Body of pancreas (tissue), 4 donors: ENCODE measurements around the gene CEACAM16. TPM values are rescaled to one million over a fixed set of nuclear protein-coding genes. Genes with fewer than 3 reads are reported as not detected.

ENCODE experiments used
- ATAC-seq: fragments of 150-250 bp; one replicate; pipeline ENCODE4 v1.9.1; 2016
- DNase-seq, 4 donors: peaks; one replicate each; pipeline ENCODE4 v3.0.0-alpha.2; 2019
- H3K27ac ChIP-seq, 4 donors: fragments of 200-600 bp; sonication (generic); 1 replicate in 3 of 4; 2 replicates in 1 of 4; pipeline versions ENCODE4 v1.5.1 to v1.6.1; 2016 to 2019; ENCODE audit warnings: mild to moderate bottlenecking in 1 of 4, mixed read lengths in 1 of 4, moderate library complexity in 1 of 4
- H3K27me3 ChIP-seq, 2 donors: fragments of 200-600 bp; sonication (generic); one replicate each; pipeline ENCODE4 v1.6.0; 2016; ENCODE audit warnings: mild to moderate bottlenecking in 1 of 2
- H3K36me3 ChIP-seq, 2 donors: fragments of 200-600 bp; sonication (generic); replicated peaks in 1 of 2; 2 replicates each; pipeline ENCODE4 v1.5.1; 2016; ENCODE audit warnings: low read depth in 2 of 2; ENCODE audit not compliant: insufficient read depth in 1 of 2
- H3K4me1 ChIP-seq: fragments of 200-600 bp; sonication (generic); one replicate; pipeline ENCODE4 v1.6.0; 2016
- H3K4me3 ChIP-seq, 2 donors: fragments of 200-600 bp; sonication (generic); 1 replicate in 1 of 2; 2 replicates in 1 of 2; pipeline ENCODE4 v1.5.1; 2016 to 2019
- H3K9me3 ChIP-seq, 3 donors: fragments of 200-600 bp; sonication (generic); 1 replicate in 2 of 3; 2 replicates in 1 of 3; pipeline ENCODE4 v1.5.1; 2016
- POLR2A ChIP-seq, 3 donors: fragments of 450-650 bp; IDR thresholded peaks; one replicate each; pipeline ENCODE4 v1.6.1; 2016; ENCODE audit warnings: antibody characterized with exemption in 3 of 3, mild to moderate bottlenecking in 2 of 3
- WGBS, 2 donors: methylation state at CpG; one replicate each; pipeline ENCODE4 v1.1.5; 2017; 5-methylcytosine and 5-hydroxymethylcytosine counted together
- intact Hi-C: fragments of 100-400 bp; cut with DNase I; formaldehyde crosslinking; loops from one replicate; pipeline ENCODE4 v1.15.1; 2023
- total RNA-seq, 2 donors: library from RNA; depleted of rRNA; stranded (reverse); fragments of >200 nt; gene quantifications; one replicate each; pipeline ENCODE4 v1.1.0, GENCODE V29; 2016
- TF ChIP-seq, protein P1 (sequence below), 7 experiments: fragments of 450-650 bp in 4 of 7; fragments of 200-600 bp in 3 of 7; sonication (generic) in 3 of 7; IDR thresholded peaks; one replicate each; pipeline ENCODE4 v1.5.1; 2016 to 2019; ENCODE audit warnings: antibody characterized with exemption in 7 of 7

The CEACAM16 gene
- total RNA-seq, 2 donors from 2014 or later, result 0.33 to 1.3 TPM

DNA sequence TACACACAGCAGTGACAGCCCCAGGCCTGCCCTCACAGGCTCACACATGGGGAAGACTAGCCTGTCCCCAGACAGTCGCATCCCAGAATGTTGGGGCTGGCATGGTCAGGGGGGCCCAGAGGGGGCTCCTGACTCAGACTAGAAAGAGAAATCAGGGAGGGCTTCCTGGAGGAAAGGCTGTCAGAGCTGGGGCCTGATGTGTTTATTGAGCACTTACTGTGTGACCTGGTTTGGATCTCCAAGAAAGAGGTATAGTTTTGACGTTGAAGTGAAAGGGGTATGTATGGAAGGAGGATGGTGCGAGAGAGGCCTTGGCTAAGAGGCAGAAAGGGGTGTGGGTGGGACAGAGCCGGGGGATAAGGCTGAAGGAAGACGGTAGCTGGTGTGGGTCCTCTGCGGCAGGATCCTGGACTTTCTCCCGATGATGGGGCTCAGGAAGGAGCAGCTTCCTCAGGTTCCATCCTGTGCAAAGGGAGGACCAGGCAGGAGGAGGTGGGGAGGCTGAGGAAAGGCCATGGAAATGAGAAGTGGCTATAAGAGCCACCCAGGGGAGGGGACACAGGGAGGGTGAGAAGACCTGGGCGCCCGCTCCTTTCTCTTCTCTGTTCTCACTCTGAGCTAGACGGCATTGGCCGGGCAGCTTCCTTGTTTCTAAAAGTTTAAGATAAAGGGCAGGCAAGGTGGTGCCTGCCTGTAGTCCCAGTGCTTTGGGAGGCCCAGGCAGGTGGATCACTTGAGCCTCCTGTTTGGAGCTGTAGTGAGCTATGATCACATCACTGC is 33.5 kb downstream of the CEACAM16 start:
- Histone ChIP-seq H3K9me3 (no peaks in the 10 kb centered on the region), H3K27me3 (no peaks in the 10 kb centered on the region), H3K27ac (no peak overlapping the region), H3K4me3 (no peak overlapping the region), H3K36me3 (no peaks in the 10 kb centered on the region), H3K4me1 (peaks cover 14% of the 10 kb centered on the region)
- DNase-seq, result no peak
- TF ChIP-seq, protein P1, sequence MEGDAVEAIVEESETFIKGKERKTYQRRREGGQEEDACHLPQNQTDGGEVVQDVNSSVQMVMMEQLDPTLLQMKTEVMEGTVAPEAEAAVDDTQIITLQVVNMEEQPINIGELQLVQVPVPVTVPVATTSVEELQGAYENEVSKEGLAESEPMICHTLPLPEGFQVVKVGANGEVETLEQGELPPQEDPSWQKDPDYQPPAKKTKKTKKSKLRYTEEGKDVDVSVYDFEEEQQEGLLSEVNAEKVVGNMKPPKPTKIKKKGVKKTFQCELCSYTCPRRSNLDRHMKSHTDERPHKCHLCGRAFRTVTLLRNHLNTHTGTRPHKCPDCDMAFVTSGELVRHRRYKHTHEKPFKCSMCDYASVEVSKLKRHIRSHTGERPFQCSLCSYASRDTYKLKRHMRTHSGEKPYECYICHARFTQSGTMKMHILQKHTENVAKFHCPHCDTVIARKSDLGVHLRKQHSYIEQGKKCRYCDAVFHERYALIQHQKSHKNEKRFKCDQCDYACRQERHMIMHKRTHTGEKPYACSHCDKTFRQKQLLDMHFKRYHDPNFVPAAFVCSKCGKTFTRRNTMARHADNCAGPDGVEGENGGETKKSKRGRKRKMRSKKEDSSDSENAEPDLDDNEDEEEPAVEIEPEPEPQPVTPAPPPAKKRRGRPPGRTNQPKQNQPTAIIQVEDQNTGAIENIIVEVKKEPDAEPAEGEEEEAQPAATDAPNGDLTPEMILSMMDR (IDR thresholded peaks at IDR 0.05), result no peak
- intact Hi-C loops, result no loop called here
- WGBS, 2 donors, result 83 to 85% methylated on average over 11 of the region's 11 CpGs
- ATAC-seq, result no peak

DNA sequence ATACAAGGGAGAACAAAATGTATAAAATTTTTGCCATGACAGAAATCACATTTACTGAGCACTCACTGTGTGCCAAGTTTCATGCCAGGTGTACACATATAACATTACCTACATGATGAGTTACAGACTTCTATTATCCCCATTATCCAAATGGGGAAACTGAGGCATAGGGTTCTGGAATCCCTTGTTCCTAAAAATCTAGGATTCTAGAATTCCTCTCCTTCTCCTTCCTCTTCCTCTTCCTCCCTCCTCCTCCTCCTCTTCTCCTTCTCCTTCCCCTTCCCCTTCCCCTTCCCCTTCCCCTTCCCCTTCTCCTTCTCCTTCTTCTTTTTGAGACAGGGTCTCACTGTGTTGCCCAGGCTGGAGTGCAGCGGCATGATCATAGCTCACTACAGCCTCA is 35.4 kb downstream of the CEACAM16 start:
- H3K4me1 ChIP-seq, result peaks cover 26% of the 10 kb centered on the region
- ATAC-seq, result no peak
- intact Hi-C loops, result no loop called here
- no peak overlapping the region for H3K4me3 ChIP-seq
- H3K27ac ChIP-seq, result no peak overlapping the region
- H3K27me3 ChIP-seq, result no peaks in the 10 kb centered on the region
- DNase-seq, result no peak
- H3K9me3 ChIP-seq, result no peaks in the 10 kb centered on the region
- WGBS, 2 donors, result 0 to 47% methylated on average over 1 of the region's 1 CpG
- TF ChIP-seq, protein P1 (IDR thresholded peaks at IDR 0.05), result no peak
- no peak for TF ChIP-seq POLR2A (IDR thresholded peaks at IDR 0.05)
- no peaks in the 10 kb centered on the region for H3K36me3 ChIP-seq

DNA sequence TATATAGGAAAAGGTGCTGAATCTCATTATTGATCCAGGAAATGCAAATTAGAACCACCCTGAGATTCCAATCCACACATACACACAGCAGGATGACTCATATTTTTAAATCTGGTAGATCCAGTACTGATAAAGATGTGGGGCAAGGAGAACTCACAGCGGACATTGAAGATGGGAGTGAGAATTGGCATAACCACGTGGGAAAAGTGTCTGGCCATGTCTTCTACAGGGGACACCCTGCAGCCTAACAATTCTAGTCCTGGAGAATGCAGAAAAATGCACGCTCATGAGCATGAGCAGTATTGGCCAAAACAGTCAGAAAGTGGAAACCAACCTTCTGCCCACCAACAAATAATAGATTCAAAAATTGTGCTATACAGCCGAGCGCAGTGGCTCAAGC is 36.1 kb downstream of the CEACAM16 start:
- no peaks in the 10 kb centered on the region for H3K27me3 ChIP-seq
- DNase-seq (no peak), ATAC-seq (no peak)
- H3K4me3 ChIP-seq, result no peak overlapping the region
- H3K9me3 ChIP-seq, result no peaks in the 10 kb centered on the region
- peak in 2 of 3 donors; percentile 22 to 33 for TF ChIP-seq POLR2A (IDR thresholded peaks at IDR 0.05)
- TF ChIP-seq, protein P1 (IDR thresholded peaks at IDR 0.05), result no peak
- H3K27ac ChIP-seq, result peak overlapping the region in 1 of 4 donors; percentile 98
- WGBS, 2 donors, result 66 to 73% methylated on average over 5 of the region's 5 CpGs
- intact Hi-C loops, result loop anchor here (5.0 kb wide), 1 partner anchor 233 kb away; the partner anchor contains the start of gene ZNF180
- H3K36me3 ChIP-seq, result no peaks in the 10 kb centered on the region
- peaks cover 30% of the 10 kb centered on the region for H3K4me1 ChIP-seq

DNA sequence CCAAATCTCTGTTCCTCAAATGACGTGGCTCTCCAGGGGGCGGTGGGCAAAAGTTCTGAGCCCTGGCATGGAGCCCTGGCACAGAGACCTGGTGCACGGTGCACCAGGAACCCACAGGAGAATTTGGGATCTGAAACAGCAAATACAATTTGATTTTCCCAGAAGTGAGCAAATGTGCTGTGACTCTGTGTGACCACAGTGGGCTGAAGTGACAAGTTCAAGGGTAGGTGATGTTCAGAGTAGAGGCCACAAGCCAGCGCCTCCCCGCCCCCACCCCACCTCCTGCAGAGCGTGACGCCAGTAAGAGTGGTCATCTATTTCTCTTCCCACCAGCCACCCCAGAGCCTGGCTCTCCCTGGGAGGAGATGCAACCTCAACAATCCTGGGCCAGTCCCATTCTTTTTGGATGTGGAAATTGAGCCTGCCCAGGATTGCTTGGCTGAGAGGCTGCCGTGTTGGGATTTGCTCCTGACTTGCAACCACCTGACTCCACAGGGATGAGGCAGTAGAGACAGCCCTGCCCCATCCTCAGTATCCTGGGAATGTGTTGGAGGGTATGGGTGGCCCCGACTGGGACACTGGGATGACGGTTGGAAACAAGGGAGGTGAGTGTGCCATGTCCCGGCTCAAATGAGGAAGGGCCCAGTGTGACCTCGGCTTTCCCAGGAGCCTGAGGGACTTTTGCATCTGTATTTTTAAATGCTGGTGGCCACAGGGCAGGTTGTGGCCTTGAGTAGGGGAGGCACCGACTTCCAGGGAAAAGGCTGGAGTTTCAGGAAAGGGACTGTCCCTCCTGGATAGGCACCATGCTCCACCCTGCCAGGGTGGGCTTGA is 38.5 kb downstream of the CEACAM16 start:
- Histone ChIP-seq H3K4me1 (peaks cover 50% of the 10 kb centered on the region), H3K4me3 (no peak overlapping the region), H3K36me3 (no peaks in the 10 kb centered on the region), H3K27ac (peak overlapping the region; percentile 69 to 98 (median 82)), H3K9me3 (no peaks in the 10 kb centered on the region), H3K27me3 (no peaks in the 10 kb centered on the region)
- intact Hi-C loops, result loop anchor here (5.0 kb wide), 1 partner anchor 235 kb away; the partner anchor contains the start of gene ZNF180
- 47 to 49% methylated on average over 12 to 13 of the region's 13 CpGs for WGBS, 2 donors
- TF ChIP-seq, protein P1 (IDR thresholded peaks at IDR 0.05), result no peak
- TF ChIP-seq POLR2A (IDR thresholded peaks at IDR 0.05), result peak in 2 of 3 donors; percentile 83 to 84
- ATAC-seq (peak; percentile 13), DNase-seq (peak; percentile 43 to 69 (median 54))
